Naive thymus-derived CD8-positive, alpha-beta T cell (primary cell): ENCODE measurements around the gene MBD2. TPM values are rescaled to one million over a fixed set of nuclear protein-coding genes. Genes with fewer than 3 reads are reported as not detected.
A peak's percentile ranks its signal among the peaks of the same experiment; 100 is the strongest.
"Not testable (repeated sequence)": the region's sequence is repeated elsewhere in the genome, so short reads cannot be mapped to it uniquely, and the experiment has no call there.

ENCODE experiments used
- ATAC-seq, 2 donors: fragments of 150-1000 bp; cut with Tn5 transposase in 1 of 2; sonication (Bioruptor Pico), chemical (Tn5 transposase) in 1 of 2; 1 replicate in 1 of 2; 2 replicates in 1 of 2; pipeline ENCODE4 v1.10.0; 2021; ENCODE audit warnings: mild to moderate bottlenecking in 2 of 2, moderate library complexity in 2 of 2
- POLR2A ChIA-PET: fragments of 350-600 bp; sonication (Branson Sonifier 250); formaldehyde crosslinking; loops from one replicate; lab custom pipeline; 2021; ENCODE audit warnings: antibody characterized with exemption; lab: Charles Lee
- DNase-seq, 10 donors: peaks; one replicate each; pipeline versions ENCODE4 v3.0.0 to v3.0.0-alpha.2; 2020 to 2022
- H3K27ac Mint-ChIP-seq, 10 donors: one replicate each; pipeline ENCODE4 v1.8.0; 2020 to 2022; ENCODE audit warnings: mild to moderate bottlenecking in 10 of 10, mixed read lengths in 10 of 10, moderate library complexity in 4 of 10, inconsistent platforms in 1 of 10
- H3K27me3 Mint-ChIP-seq, 5 donors: one replicate each; pipeline ENCODE4 v1.8.0; 2021 to 2022; ENCODE audit warnings: mixed read lengths in 5 of 5
- H3K36me3 Mint-ChIP-seq, 3 donors: one replicate each; pipeline ENCODE4 v1.8.0; 2020 to 2022; ENCODE audit warnings: mixed read lengths in 3 of 3, mild to moderate bottlenecking in 2 of 3, inconsistent platforms in 1 of 3
- H3K4me1 Mint-ChIP-seq, 4 donors: one replicate each; pipeline ENCODE4 v1.8.0; 2021 to 2022; ENCODE audit warnings: mixed read lengths in 4 of 4
- H3K4me3 Mint-ChIP-seq, 10 donors: one replicate each; pipeline ENCODE4 v1.8.0; 2020 to 2022; ENCODE audit warnings: mild to moderate bottlenecking in 10 of 10, mixed read lengths in 10 of 10, moderate library complexity in 6 of 10, inconsistent platforms in 1 of 10
- H3K9me3 Mint-ChIP-seq, 9 donors: one replicate each; pipeline ENCODE4 v1.8.0; 2020 to 2022; ENCODE audit warnings: mixed read lengths in 9 of 9, mild to moderate bottlenecking in 3 of 9, inconsistent platforms in 1 of 9, moderate library complexity in 1 of 9
- polyA plus RNA-seq, 3 donors: library from polyadenylated mRNA; unstranded; fragments of 300-500 nt; fragmentation: Illumina TruSeq; gene quantifications; one replicate each; pipeline ENCODE4 v1.2.3, GENCODE V29; 2021
- total RNA-seq, 8 experiments: library from RNA in 2 of 8; stranded (reverse) in 2 of 8; gene quantifications; one replicate each; pipeline ENCODE4 v1.2.3 and lab custom pipeline; 2021 to 2026

Gene MBD2
- total and polyA plus RNA-seq, 5 experiments from 2014 or later = 6.3 to 85.1 (median 21.1) TPM

GRCh38 chr18:54209471-54210180, 14.8 kb downstream of the MBD2 start:
- POLR2A ChIA-PET = interaction anchor here (0.7 kb wide), 1 partner anchor 127 kb away, joined by 4 read pairs; no protein-coding TSS in a partner anchor
- ATAC-seq (no peak), DNase-seq (no peak)
- Mint-ChIP-seq H3K9me3 (no peaks in the 10 kb centered on the region), H3K36me3 (peaks cover 0 to 4% (median 4%) of the 10 kb centered on the region in 3 donors), H3K27ac (peak overlapping the region in 5 of 10 donors; percentile 2 to 73 (median 21)), H3K4me1 (peaks cover 30 to 71% (median 55%) of the 10 kb centered on the region in 4 donors), H3K27me3 (no peaks in the 10 kb centered on the region), H3K4me3 (peak overlapping the region in 2 of 10 donors; percentile 8 to 34)

GRCh38 chr18:54206447-54206846, 18.0 kb downstream of the MBD2 start:
- peak overlapping the region in 7 of 10 donors; percentile 0 to 28 (median 8) for H3K4me3 Mint-ChIP-seq
- peaks cover 22 to 63% (median 42%) of the 10 kb centered on the region in 4 donors for H3K4me1 Mint-ChIP-seq
- H3K36me3 Mint-ChIP-seq = peaks cover 4 to 35% (median 16%) of the 10 kb centered on the region in 3 donors
- no peak for ATAC-seq
- POLR2A ChIA-PET = no interaction called here
- no peaks in the 10 kb centered on the region for H3K27me3 Mint-ChIP-seq
- DNase-seq = no peak
- H3K27ac Mint-ChIP-seq = peak overlapping the region in 5 of 10 donors; percentile 12 to 63 (median 38)
- H3K9me3 Mint-ChIP-seq = no peaks in the 10 kb centered on the region

GRCh38 chr18:54205959-54206358, 18.5 kb downstream of the MBD2 start:
- H3K27ac Mint-ChIP-seq = peak overlapping the region in 1 of 10 donors; percentile 51
- peaks cover 20 to 59% (median 38%) of the 10 kb centered on the region in 4 donors for H3K4me1 Mint-ChIP-seq
- POLR2A ChIA-PET = no interaction called here
- H3K27me3 Mint-ChIP-seq = no peaks in the 10 kb centered on the region
- H3K9me3 Mint-ChIP-seq = no peaks in the 10 kb centered on the region
- DNase-seq = no peak
- H3K36me3 Mint-ChIP-seq = peaks cover 4 to 40% (median 21%) of the 10 kb centered on the region in 3 donors
- peak overlapping the region in 1 of 10 donors; percentile 21 for H3K4me3 Mint-ChIP-seq
- ATAC-seq = no peak

- H3K9me3 Mint-ChIP-seq, DNase-seq, H3K4me3 Mint-ChIP-seq, POLR2A ChIA-PET, ATAC-seq, H3K27me3 Mint-ChIP-seq: not testable (repeated sequence)
- Mint-ChIP-seq H3K4me1 (peaks cover 20 to 56% (median 37%) of the 10 kb centered on the region in 4 donors), H3K27ac (peak overlapping the region in 2 of 10 donors; percentile 3 to 51), H3K36me3 (peaks cover 4 to 43% (median 21%) of the 10 kb centered on the region in 3 donors)
Measured at GRCh38 chr18:54205448-54205847, 19.0 kb downstream of the MBD2 start.

- Mint-ChIP-seq H3K4me3 (no peak overlapping the region), H3K27me3 (no peaks in the 10 kb centered on the region), H3K4me1 (peaks cover 18 to 52% (median 32%) of the 10 kb centered on the region in 4 donors), H3K27ac (no peak overlapping the region), H3K36me3 (peaks cover 4 to 46% (median 22%) of the 10 kb centered on the region in 3 donors), H3K9me3 (no peaks in the 10 kb centered on the region)
- POLR2A ChIA-PET = no interaction called here
- ATAC-seq (no peak), DNase-seq (no peak)
Measured at GRCh38 chr18:54204883-54205282, 19.6 kb downstream of the MBD2 start.

- H3K27ac Mint-ChIP-seq = peak overlapping the region in 1 of 10 donors; percentile 14
- no peak for DNase-seq
- POLR2A ChIA-PET = interaction anchor here (0.5 kb wide), 1 partner anchor 65 kb away, joined by 3 read pairs; the partner anchor contains the start of gene POLI
- peaks cover 20 to 50% (median 30%) of the 10 kb centered on the region in 4 donors for H3K4me1 Mint-ChIP-seq
- no peak overlapping the region for H3K4me3 Mint-ChIP-seq
- peaks cover 4 to 54% (median 31%) of the 10 kb centered on the region in 3 donors for H3K36me3 Mint-ChIP-seq
- no peaks in the 10 kb centered on the region for H3K9me3 Mint-ChIP-seq
- no peak for ATAC-seq
- no peaks in the 10 kb centered on the region for H3K27me3 Mint-ChIP-seq
Measured at GRCh38 chr18:54203914-54204313, 20.6 kb downstream of the MBD2 start.

- peak overlapping the region in 1 of 10 donors; percentile 50 for H3K4me3 Mint-ChIP-seq
- H3K36me3 Mint-ChIP-seq = peaks cover 4 to 64% (median 37%) of the 10 kb centered on the region in 3 donors
- POLR2A ChIA-PET = no interaction called here
- H3K9me3 Mint-ChIP-seq = no peaks in the 10 kb centered on the region
- no peaks in the 10 kb centered on the region for H3K27me3 Mint-ChIP-seq
- DNase-seq (no peak), ATAC-seq (no peak)
- H3K27ac Mint-ChIP-seq = peak overlapping the region in 3 of 10 donors; percentile 7 to 50 (median 24)
- peaks cover 20 to 40% (median 27%) of the 10 kb centered on the region in 4 donors for H3K4me1 Mint-ChIP-seq
Measured at GRCh38 chr18:54202851-54203250, 21.6 kb downstream of the MBD2 start.

- Mint-ChIP-seq H3K36me3 (peaks cover 4 to 56% (median 30%) of the 10 kb centered on the region in 3 donors), H3K4me1 (peaks cover 10 to 20% (median 11%) of the 10 kb centered on the region in 4 donors), H3K4me3 (no peak overlapping the region), H3K27me3 (no peaks in the 10 kb centered on the region), H3K9me3 (no peaks in the 10 kb centered on the region), H3K27ac (peak overlapping the region in 1 of 10 donors; percentile 12)
- DNase-seq = no peak
- POLR2A ChIA-PET = no interaction called here
- no peak for ATAC-seq
Measured at GRCh38 chr18:54197747-54198411, 26.6 kb downstream of the MBD2 start.

- DNase-seq (no peak), ATAC-seq (no peak)
- H3K27ac Mint-ChIP-seq = no peak overlapping the region
- no peaks in the 10 kb centered on the region for H3K9me3 Mint-ChIP-seq
- no peaks in the 10 kb centered on the region for H3K27me3 Mint-ChIP-seq
- POLR2A ChIA-PET = no interaction called here
- peaks cover 0 to 47% (median 13%) of the 10 kb centered on the region in 3 donors for H3K36me3 Mint-ChIP-seq
- no peak overlapping the region for H3K4me3 Mint-ChIP-seq
- H3K4me1 Mint-ChIP-seq = peaks cover 3 to 12% (median 9%) of the 10 kb centered on the region in 4 donors
Measured at GRCh38 chr18:54193786-54194185, 30.7 kb downstream of the MBD2 start.

GRCh38 chr18:54192900-54193299, 31.6 kb downstream of the MBD2 start:
- Mint-ChIP-seq H3K9me3 (no peaks in the 10 kb centered on the region), H3K36me3 (peaks cover 0 to 44% (median 12%) of the 10 kb centered on the region in 3 donors), H3K27ac (peak overlapping the region in 1 of 10 donors; percentile 23), H3K4me1 (peaks cover 3 to 13% (median 9%) of the 10 kb centered on the region in 4 donors), H3K27me3 (no peaks in the 10 kb centered on the region), H3K4me3 (no peak overlapping the region)
- POLR2A ChIA-PET = no interaction called here
- ATAC-seq (no peak), DNase-seq (no peak)

- Mint-ChIP-seq H3K27me3 (no peaks in the 10 kb centered on the region), H3K9me3 (no peaks in the 10 kb centered on the region), H3K4me3 (no peak overlapping the region), H3K36me3 (peaks cover 0 to 47% (median 8%) of the 10 kb centered on the region in 3 donors), H3K4me1 (peaks cover 3 to 12% (median 5%) of the 10 kb centered on the region in 4 donors), H3K27ac (no peak overlapping the region)
- ATAC-seq = no peak
- DNase-seq = no peak
- POLR2A ChIA-PET = no interaction called here
Measured at GRCh38 chr18:54192415-54192814, 32.1 kb downstream of the MBD2 start.

GRCh38 chr18:54191352-54191751, 33.1 kb downstream of the MBD2 start:
- Mint-ChIP-seq H3K27ac (no peak overlapping the region), H3K4me3 (no peak overlapping the region), H3K27me3 (no peaks in the 10 kb centered on the region), H3K4me1 (peaks cover 0 to 8% (median 5%) of the 10 kb centered on the region in 4 donors), H3K36me3 (peaks cover 5 to 54% (median 8%) of the 10 kb centered on the region in 3 donors), H3K9me3 (no peaks in the 10 kb centered on the region)
- POLR2A ChIA-PET = no interaction called here
- DNase-seq = no peak
- ATAC-seq = no peak

GRCh38 chr18:54187372-54187771, 37.1 kb downstream of the MBD2 start:
- Mint-ChIP-seq H3K27ac (no peak overlapping the region), H3K36me3 (peaks cover 5 to 50% (median 6%) of the 10 kb centered on the region in 3 donors), H3K9me3 (no peaks in the 10 kb centered on the region), H3K4me3 (no peak overlapping the region), H3K27me3 (no peaks in the 10 kb centered on the region), H3K4me1 (peaks cover 0 to 6% (median 3%) of the 10 kb centered on the region in 4 donors)
- ATAC-seq (no peak), DNase-seq (no peak)
- POLR2A ChIA-PET = no interaction called here
